Measurements from ENCODE around the gene RPS26.

RPS26 gene

DNA sequence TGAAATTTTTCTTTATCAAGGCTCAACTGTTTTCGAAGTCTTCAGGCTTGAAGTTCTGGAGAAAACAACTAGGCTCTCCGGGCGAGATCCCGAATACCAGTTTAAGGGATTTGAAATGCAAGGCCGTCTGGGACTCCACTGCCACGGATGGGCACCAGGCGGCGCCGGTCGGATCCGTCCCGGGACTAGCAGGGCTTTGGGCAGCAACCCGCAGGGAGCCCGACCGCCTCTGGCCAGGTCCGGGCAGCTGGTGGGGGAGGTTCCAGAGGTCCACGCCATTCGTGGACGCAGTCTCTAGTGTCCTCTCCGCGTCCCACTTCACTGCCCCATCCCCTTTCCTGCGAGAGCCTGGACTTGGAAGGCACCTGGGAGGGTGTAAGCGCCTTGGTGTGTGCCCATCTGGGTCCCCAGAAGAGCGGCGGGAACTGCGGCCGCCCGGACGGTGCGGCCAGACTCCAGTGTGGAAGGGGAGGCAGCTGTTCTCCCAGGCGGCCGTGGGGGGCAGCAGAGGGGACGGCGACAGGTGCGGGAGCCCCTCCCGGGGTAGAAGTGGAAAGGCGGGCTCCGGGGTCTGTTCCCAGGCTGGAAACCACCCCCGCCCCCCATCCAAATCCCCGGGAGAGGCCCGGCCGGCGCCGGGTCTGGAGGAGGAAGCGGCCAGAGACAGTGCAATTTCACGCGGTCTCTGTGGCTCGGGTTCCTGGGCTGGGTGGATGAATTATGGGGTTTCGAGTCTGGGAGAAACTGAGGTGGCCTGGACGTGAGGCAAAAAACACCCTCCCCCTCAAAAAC lies 37.4 kb downstream of the RPS26 start:
- DNase-seq (ENCODE audit: low spot score) = peak; percentile 93

- DNase-seq (ENCODE audit: low spot score) = peak; percentile 87
Observed at GRCh38 chr12:56079723-56080555, 38.2 kb downstream of the RPS26 start, which contains the start of gene ERBB3. ERBB3 (plus strand) TSS chr12:56080165; CDS start chr12:56080301, 136 bp downstream.

DNA sequence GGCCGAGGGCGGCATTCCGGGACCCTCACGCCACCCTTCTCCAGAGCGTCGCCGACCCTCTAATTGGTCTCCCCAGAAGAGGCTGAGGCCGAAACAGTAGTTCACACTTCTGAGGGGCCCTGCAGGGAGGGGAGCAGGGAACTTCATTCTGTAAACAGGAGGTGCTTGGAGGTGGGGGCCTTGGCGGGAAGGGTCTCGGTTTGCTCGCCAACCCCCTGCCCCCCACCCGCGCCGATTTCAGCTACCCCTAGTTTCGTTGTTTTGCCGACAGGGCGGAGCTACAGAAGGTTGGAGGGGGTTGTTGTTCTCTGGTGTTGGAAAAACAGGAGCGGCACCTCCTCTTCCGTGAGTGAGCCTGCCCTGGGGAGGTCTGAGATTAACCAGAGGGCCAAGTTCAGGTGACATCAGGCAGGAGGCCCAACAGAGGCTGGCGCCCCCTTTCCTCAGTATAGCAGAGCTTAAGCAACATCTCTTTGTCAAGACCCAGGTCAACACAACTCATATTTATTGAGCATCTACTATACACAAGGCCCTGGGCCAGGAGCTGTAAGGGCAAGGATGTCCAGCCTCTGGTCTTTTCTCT lies 38.9 kb downstream of the RPS26 start:
- no peak for DNase-seq (ENCODE audit: low spot score)

DNA sequence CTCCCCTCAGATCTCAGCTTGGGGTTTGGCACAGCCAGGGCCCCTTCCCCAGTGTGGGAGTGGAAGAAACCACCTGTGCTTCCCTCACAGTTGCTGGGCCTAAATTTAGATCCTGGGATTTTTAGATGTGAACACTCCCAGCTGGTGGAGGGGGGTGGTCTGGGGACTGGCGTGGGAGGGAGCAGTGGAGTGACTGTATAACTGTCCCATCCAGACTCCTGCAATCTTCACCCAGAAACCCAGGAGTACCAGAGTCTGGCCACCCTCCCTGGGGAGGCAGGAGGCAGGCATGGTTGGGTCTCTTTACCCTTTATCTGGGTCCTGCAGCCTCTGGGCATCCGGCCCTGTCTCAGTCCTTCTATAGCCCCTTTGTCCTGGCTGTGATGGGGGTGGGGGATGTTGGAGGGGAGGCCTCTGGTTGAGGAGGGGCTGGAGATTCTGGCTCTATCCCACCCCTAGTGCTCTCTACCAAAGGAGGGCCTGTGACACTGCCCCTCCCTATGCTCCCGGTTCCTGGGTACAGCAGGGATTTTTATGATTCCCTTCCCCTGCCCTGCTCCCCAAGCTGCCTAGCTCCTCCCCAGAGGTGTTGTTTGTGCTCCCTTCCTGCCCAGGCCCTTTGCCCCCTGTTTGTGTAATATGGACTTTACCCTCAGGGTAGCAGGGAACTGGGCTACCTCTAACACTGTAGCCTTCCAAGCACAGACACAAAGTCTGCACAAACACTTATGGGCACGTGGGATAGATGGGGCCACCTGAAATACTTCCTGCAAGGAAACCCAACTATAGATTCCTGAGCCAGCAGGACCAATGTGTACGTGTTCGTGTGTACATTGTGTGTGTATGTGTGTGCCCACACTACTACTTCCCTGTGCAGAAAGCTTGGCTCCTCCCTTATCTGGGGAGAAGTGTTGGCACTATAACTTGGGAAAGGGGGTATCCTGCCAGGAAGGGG lies 40.0 kb downstream of the RPS26 start:
- DNase-seq (ENCODE audit: low spot score) = no peak

GRCh38 chr12:56082382-56082781 lies 40.7 kb downstream of the RPS26 start:
- DNase-seq (ENCODE audit: low spot score) = no peak

- no peak for DNase-seq (ENCODE audit: low spot score)
Observed at GRCh38 chr12:56082967-56083366, 41.2 kb downstream of the RPS26 start.

GRCh38 chr12:56084958-56085543 lies 43.3 kb downstream of the RPS26 start:
- DNase-seq (ENCODE audit: low spot score) = no peak

- DNase-seq (ENCODE audit: low spot score) = no peak
Observed at GRCh38 chr12:56086096-56086495, 44.4 kb downstream of the RPS26 start.

DNA sequence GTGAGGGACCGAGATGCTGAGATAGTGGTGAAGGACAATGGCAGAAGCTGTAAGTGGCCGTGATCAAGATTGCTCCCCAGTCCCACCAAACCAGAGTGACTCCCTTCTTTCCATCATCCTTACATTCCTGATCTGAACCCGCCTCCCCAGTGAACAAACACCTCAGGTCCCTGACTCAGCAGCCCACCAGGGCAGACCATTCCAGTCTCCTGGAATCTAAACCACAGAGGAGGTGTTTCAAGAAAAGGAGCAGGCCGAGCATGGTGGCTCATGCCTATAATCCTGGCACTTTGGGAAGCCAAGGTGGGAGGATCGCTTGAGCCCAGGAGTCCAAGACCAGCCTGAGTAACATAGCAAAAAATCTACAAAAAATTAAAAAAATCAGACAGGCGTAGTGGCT lies 44.9 kb downstream of the RPS26 start:
- no peak for DNase-seq (ENCODE audit: low spot score)

GRCh38 chr12:56087220-56087619 lies 45.5 kb downstream of the RPS26 start:
- no peak for DNase-seq (ENCODE audit: low spot score)
